Keratinocyte (primary cell): ENCODE measurements around the gene KCNF1. TPM values are rescaled to one million over a fixed set of nuclear protein-coding genes. Genes with fewer than 3 reads are reported as not detected.

Experiments
- DNase-seq: peaks from one replicate; pipeline ENCODE4 v3.0.0-alpha.2; 2011; ENCODE audit warnings: low read depth, missing footprints, low spot score
- FAIRE-seq: peaks from 2 replicates; lab custom pipeline; 2011; peaks lifted over from hg19 to GRCh38; lab: Jason Lieb, UNC
- H2AFZ ChIP-seq: 2 replicates; pipeline ENCODE4 v1.6.0; 2012; ENCODE audit warnings: low read length, control low read depth, inconsistent platforms; ENCODE audit not compliant: control insufficient read depth
- H3K27ac ChIP-seq: 2 replicates; pipeline ENCODE4 v1.5.1; 2011; ENCODE audit warnings: low read length; ENCODE audit not compliant: control insufficient read depth, insufficient read depth
- H3K27me3 ChIP-seq: 3 replicates; pipeline ENCODE4 v1.6.0; 2011; ENCODE audit warnings: low read length; ENCODE audit not compliant: control insufficient read depth, insufficient read depth; ENCODE audit errors: extremely low read depth
- H3K36me3 ChIP-seq, 2 experiments: 2 replicates in 1 of 2; 3 replicates in 1 of 2; pipeline ENCODE4 v1.5.1; 2011; ENCODE audit warnings: low read length in 2 of 2, mild to moderate bottlenecking in 1 of 2; ENCODE audit not compliant: control insufficient read depth in 2 of 2, insufficient read depth in 2 of 2; ENCODE audit errors: extremely low read depth in 1 of 2
- H3K4me1 ChIP-seq: 3 replicates; pipeline ENCODE4 v1.5.1; 2011; ENCODE audit warnings: low read length; ENCODE audit not compliant: control insufficient read depth, insufficient read depth; ENCODE audit errors: extremely low read depth
- H3K4me2 ChIP-seq: 3 replicates; pipeline ENCODE4 v1.6.0; 2011; ENCODE audit warnings: low read depth, low read length; ENCODE audit not compliant: control insufficient read depth, insufficient read depth; ENCODE audit errors: extremely low read depth
- H3K4me3 ChIP-seq, 3 experiments: fragments of 200-600 bp in 1 of 3; sonication (generic) in 1 of 3; 2 replicates in 2 of 3; 3 replicates in 1 of 3; pipeline ENCODE4 v1.5.1; 2011 to 2016; ENCODE audit warnings: low read length in 3 of 3, mild to moderate bottlenecking in 3 of 3, control low read depth in 2 of 3, inconsistent platforms in 1 of 3, low read depth in 1 of 3, mixed read lengths in 1 of 3, mixed run types in 1 of 3, moderate library complexity in 1 of 3; ENCODE audit not compliant: control insufficient read depth in 2 of 3, insufficient read depth in 2 of 3; ENCODE audit errors: extremely low read depth in 1 of 3
- H3K79me2 ChIP-seq: 2 replicates; pipeline ENCODE4 v1.6.0; 2012; ENCODE audit warnings: low read length; ENCODE audit not compliant: control insufficient read depth, insufficient read depth
- H3K9ac ChIP-seq: 3 replicates; pipeline ENCODE4 v1.6.0; 2011; ENCODE audit warnings: low read length; ENCODE audit not compliant: control insufficient read depth, insufficient read depth; ENCODE audit errors: extremely low read depth
- H3K9me1 ChIP-seq: 3 replicates; pipeline ENCODE4 v1.6.0; 2011; ENCODE audit warnings: low read length; ENCODE audit not compliant: control insufficient read depth, insufficient read depth; ENCODE audit errors: extremely low read depth
- H3K9me3 ChIP-seq: 2 replicates; pipeline ENCODE4 v1.5.1; 2012; ENCODE audit warnings: low read depth, low read length; ENCODE audit not compliant: control insufficient read depth
- H4K20me1 ChIP-seq: 3 replicates; pipeline ENCODE4 v1.6.0; 2011; ENCODE audit warnings: low read length; ENCODE audit not compliant: control insufficient read depth, insufficient read depth; ENCODE audit errors: extremely low read depth
- CTCF ChIP-seq, 3 experiments: IDR thresholded peaks in 1 of 3; conservative IDR thresholded peaks in 1 of 3; optimal IDR thresholded peaks in 1 of 3; 2 replicates in 2 of 3; 3 replicates in 1 of 3; pipeline versions ENCODE3 to v1.5.1; 2011; ENCODE audit warnings: low read length in 3 of 3, mild to moderate bottlenecking in 3 of 3, moderate library complexity in 2 of 3, control low read depth in 1 of 3, inconsistent platforms in 1 of 3; ENCODE audit not compliant: insufficient read depth in 2 of 3; ENCODE audit errors: extremely low read depth in 1 of 3
- EZH2 ChIP-seq: IDR thresholded peaks from one replicate; pipeline ENCODE4 v1.6.1; 2012; ENCODE audit warnings: inconsistent platforms, mild to moderate bottlenecking, low read length, moderate library complexity
- dilution Hi-C: fragments of 300-500 bp; cut with MboI; formaldehyde crosslinking; loops from one replicate; pipeline ENCODE4 v1.7.0; 2020; ENCODE audit warnings: low sequenced_read_pairs; ENCODE audit not compliant: extremely low pct_ligation_motif_present
- polyA plus RNA-seq, 5 experiments: library from polyadenylated mRNA; depleted of rRNA in 3 of 5; stranded (reverse) in 3 of 5; stranded (forward) in 1 of 5; unstranded in 1 of 5; fragments of >200 nt; gene quantifications; 1 replicate in 1 of 5; 2 replicates in 3 of 5; 3 replicates in 1 of 5; pipeline versions ENCODE4 v1.2.1 to v1.2.3, GENCODE V29; 2011 to 2012; ENCODE audit warnings: missing spikeins in 2 of 5, low read depth in 1 of 5, low replicate concordance in 1 of 5

The KCNF1 gene
- polyA plus RNA-seq, 1 donor (not counting 4 experiments of a cell fraction or from before 2014, with no cell fraction given) = 0.05 TPM

- no peak for DNase-seq
- no peak overlapping the region for H3K9ac ChIP-seq
- FAIRE-seq = no peak
- no peaks in the 10 kb centered on the region for H3K4me1 ChIP-seq
- H4K20me1 ChIP-seq = no peaks in the 10 kb centered on the region
- H3K9me1 ChIP-seq = no peaks in the 10 kb centered on the region
- H3K27me3 ChIP-seq = no peaks in the 10 kb centered on the region
- no peak overlapping the region for H3K4me2 ChIP-seq
- no peaks in the 10 kb centered on the region for H3K9me3 ChIP-seq
- H3K27ac ChIP-seq = no peak overlapping the region
- H3K4me3 ChIP-seq = no peak overlapping the region
- dilution Hi-C loops = no loop called here
- no peaks in the 10 kb centered on the region for H3K79me2 ChIP-seq
- H2AFZ ChIP-seq = no peak overlapping the region
- TF ChIP-seq CTCF (optimal IDR thresholded peaks at IDR 0.05 in 1 of 3, IDR thresholded peaks at IDR 0.05 in 1 of 3, conservative IDR thresholded peaks at IDR 0.05 in 1 of 3; ENCODE audit: extremely low read depth in 1 of 3, insufficient read depth in 2 of 3, low read length in 3 of 3) (no peak), EZH2 (no peak)
- H3K36me3 ChIP-seq = no peaks in the 10 kb centered on the region
Measured at GRCh38 chr2:10876963-10877362, 34.8 kb upstream of the KCNF1 start.

GRCh38 chr2:10877651-10878111 is 34.1 kb upstream of the KCNF1 start:
- H3K4me2 ChIP-seq = no peak overlapping the region
- no peak overlapping the region for H3K4me3 ChIP-seq
- H3K4me1 ChIP-seq = no peaks in the 10 kb centered on the region
- H3K27ac ChIP-seq = no peak overlapping the region
- DNase-seq = no peak
- H3K79me2 ChIP-seq = no peaks in the 10 kb centered on the region
- H3K36me3 ChIP-seq = no peaks in the 10 kb centered on the region
- no peaks in the 10 kb centered on the region for H4K20me1 ChIP-seq
- TF ChIP-seq CTCF (optimal IDR thresholded peaks at IDR 0.05 in 1 of 3, IDR thresholded peaks at IDR 0.05 in 1 of 3, conservative IDR thresholded peaks at IDR 0.05 in 1 of 3; ENCODE audit: extremely low read depth in 1 of 3, insufficient read depth in 2 of 3, low read length in 3 of 3) (no peak), EZH2 (no peak)
- no peaks in the 10 kb centered on the region for H3K9me3 ChIP-seq
- no peaks in the 10 kb centered on the region for H3K27me3 ChIP-seq
- no peak overlapping the region for H2AFZ ChIP-seq
- dilution Hi-C loops = no loop called here
- H3K9ac ChIP-seq = no peak overlapping the region
- H3K9me1 ChIP-seq = no peaks in the 10 kb centered on the region
- no peak for FAIRE-seq
